GM08714 (cell line): Measurements from ENCODE around the gene ZBTB7C.

ENCODE experiments used
- H3K4me3 ChIP-seq: fragments of 200-500 bp; sonication (Bioruptor generic); 2 replicates; pipeline ENCODE4 v1.5.1; 2014; ENCODE audit warnings: mild to moderate bottlenecking, low read length, inconsistent platforms
- ZNF274 ChIP-seq: IDR thresholded peaks from 2 replicates; pipeline ENCODE4 v1.6.1; 2012; ENCODE audit warnings: mild to moderate bottlenecking, low read depth, low read length

ZBTB7C gene

DNA sequence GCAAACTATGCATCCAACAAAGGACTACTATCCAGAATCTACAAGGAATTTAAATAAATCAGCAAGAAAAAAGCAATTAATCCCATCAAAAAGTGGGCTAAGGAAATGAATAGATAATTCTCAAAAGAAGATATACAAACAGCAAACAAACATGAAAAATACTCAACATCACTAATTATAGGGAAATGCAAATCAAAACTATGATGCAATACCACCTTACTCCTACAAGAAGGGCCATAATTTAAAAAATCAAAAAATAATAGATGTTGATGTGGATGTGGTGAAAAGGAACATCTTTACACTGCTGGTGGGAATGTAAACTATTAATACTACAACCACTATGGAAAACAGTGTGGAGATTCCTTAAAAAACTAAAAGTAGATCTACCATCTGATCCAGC, 164.7 kb downstream of the ZBTB7C start:
- no peak for TF ChIP-seq ZNF274
- H3K4me3 ChIP-seq = no peak overlapping the region

DNA sequence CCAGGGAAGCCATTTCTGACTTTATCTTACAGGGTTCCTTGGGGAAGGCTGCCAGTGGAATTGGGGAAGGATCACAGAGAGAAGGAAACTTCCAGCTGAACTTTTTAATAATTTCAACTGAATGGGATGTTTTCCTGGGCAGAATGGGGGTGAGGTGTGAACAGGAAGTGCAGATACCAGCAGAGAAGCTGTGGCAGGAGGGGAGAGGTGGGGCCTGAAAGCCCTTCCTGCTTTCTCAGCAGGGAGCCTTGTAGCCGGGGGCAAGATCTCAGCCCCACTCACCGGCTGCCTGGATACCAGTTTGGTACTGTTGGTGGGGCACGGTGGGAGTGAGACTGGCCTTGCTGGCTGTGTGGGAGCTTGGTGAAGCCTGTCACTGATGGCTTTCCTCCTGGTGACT, 170.5 kb downstream of the ZBTB7C start:
- no peak for TF ChIP-seq ZNF274
- no peak overlapping the region for H3K4me3 ChIP-seq

- H3K4me3 ChIP-seq = no peak overlapping the region
- no peak for TF ChIP-seq ZNF274
Measured at GRCh38 chr18:48238206-48238605, 171.0 kb downstream of the ZBTB7C start.

- TF ChIP-seq ZNF274 = no peak
- H3K4me3 ChIP-seq = no peak overlapping the region
Measured at GRCh38 chr18:48236822-48237221, 172.4 kb downstream of the ZBTB7C start.

DNA sequence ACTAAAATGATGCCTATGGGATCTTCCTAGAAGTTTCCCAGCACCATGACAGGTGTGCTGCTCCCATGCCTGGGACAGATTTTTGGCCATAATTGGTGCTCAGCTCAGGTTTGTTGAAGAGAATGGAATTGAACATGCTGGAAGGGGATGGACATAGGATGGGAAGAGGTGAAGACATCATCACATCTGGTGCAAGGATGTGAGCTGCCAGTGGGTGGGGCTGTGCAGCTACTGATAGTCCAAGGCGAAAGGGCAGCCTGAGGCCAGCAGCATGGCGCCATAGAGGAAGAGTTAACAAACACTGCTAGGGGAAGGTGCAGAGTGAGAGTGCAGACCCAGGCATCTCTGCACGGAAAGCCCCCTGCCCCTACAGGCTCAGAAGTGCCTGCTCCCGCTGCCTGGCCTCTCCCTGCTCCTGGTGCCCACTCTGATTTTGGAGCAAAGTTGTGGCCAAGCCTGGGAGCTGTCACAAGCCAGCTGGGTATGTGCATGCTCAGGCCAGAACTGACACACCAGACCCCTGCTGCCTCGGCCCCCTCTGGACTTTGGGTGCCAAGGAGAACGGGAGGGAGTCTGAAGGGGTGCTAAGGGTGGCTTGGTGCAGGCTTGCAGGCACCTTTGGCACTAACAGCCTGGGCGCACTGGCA, 178.6 kb downstream of the ZBTB7C start:
- no peak for TF ChIP-seq ZNF274
- H3K4me3 ChIP-seq = no peak overlapping the region

DNA sequence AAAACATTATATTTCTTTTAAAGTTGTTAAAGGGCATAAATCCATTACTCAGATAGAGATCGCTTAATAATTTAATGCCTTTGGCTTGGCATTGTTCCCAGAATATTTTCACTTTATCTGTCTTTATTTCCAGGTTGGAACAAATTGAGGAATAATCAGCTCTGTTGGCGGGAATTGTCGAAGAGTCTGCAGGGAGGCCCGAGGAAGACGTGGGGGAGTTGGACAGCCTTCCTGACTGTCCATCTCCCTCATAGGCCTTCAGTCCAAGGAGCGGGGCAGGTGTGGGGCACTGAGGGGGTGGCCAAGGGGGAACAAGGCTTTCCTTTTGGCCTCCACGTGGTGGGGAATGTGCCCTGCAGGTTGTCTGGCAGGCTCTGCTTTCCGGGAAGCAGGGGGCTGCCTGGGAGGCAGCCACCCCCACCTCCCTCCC, 179.6 kb downstream of the ZBTB7C start:
- H3K4me3 ChIP-seq = no peak overlapping the region
- no peak for TF ChIP-seq ZNF274

GRCh38 chr18:48228841-48229240, 180.3 kb downstream of the ZBTB7C start:
- TF ChIP-seq ZNF274 = no peak
- no peak overlapping the region for H3K4me3 ChIP-seq

DNA sequence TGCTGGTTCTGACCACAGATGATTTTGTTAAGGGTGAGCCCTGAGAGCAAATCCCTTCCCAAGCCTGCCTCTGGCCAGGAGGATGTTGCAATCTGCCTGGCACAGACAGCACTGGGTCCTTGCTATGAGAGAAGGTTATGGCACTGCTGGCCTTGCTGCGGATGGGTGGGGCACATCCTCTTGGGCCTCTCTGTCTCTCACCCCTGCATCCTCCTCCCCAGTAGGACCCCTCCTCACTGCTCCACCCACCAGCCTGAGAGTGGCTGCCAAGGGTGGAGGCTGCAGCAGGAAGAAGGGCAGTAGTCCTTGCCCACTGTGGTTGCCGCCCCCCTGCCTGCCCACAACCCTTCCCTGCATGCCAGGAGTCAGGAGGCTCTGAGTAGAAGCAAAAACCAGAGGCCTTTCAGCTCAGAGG, 180.9 kb downstream of the ZBTB7C start:
- H3K4me3 ChIP-seq = no peak overlapping the region
- TF ChIP-seq ZNF274 = no peak

- no peak for TF ChIP-seq ZNF274
- no peak overlapping the region for H3K4me3 ChIP-seq
Measured at GRCh38 chr18:48227206-48227605, 182.0 kb downstream of the ZBTB7C start.

DNA sequence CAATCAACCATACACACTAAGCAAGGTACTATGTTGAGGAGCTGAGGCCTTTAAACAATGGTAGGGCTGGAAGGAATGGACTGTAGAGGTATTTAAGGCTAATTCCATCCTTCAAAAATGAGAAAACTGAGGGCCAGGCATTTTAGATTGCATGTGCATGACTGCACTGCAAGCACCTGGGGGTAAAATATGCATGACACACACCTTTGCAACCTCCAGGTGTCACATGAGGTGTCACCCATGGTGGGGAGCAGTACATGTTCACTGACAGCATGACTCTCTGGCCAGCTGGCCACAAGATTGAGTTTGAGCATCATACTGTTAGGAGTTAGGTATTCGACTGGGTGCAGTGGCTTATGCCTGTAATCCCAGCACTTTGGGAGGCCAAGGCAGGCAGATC, 182.8 kb downstream of the ZBTB7C start:
- no peak for TF ChIP-seq ZNF274
- no peak overlapping the region for H3K4me3 ChIP-seq

- TF ChIP-seq ZNF274 = no peak
- no peak overlapping the region for H3K4me3 ChIP-seq
Measured at GRCh38 chr18:48222118-48222517, 187.1 kb downstream of the ZBTB7C start.

DNA sequence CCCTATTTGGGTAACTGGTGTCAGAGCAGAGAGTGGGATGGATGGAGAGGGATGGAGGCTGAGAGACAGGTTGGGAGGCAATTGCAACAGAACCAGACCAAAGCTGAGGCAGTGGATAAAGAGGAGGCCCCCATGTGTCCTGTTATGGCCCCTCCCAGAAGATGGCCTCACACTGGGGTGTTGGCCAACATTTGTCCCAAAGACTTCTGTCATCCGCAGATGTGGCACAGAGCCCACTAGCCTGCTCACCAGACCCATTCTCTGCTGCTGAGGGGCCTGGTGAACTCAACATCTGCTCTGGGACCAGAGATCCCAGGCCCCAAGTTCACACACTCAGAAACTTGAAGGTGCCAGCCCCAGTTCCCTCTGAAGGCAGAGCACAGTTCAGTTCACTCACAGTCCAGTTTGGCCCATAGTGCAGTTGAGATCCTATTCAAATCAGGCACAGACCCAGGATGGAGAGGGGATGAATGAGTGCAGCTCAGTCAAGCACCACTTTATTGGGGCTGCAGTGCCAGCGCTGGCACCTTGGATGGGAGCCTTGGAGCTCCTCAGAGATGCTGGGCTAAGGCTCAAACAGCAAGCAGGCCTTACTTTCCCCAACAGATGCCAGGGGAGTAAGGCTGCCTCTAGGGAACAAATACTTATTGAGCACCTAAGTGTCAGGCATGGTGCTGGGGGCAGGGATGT, 189.2 kb downstream of the ZBTB7C start:
- no peak overlapping the region for H3K4me3 ChIP-seq
- no peak for TF ChIP-seq ZNF274

- no peak overlapping the region for H3K4me3 ChIP-seq
- TF ChIP-seq ZNF274 = no peak
Measured at GRCh38 chr18:48219037-48219809, 190.0 kb downstream of the ZBTB7C start.

- H3K4me3 ChIP-seq = no peak overlapping the region
- TF ChIP-seq ZNF274 = no peak
Measured at GRCh38 chr18:48218285-48219022, 190.7 kb downstream of the ZBTB7C start.
